ENCODE measurements around the gene RYR2. TPM values are rescaled to one million over a fixed set of nuclear protein-coding genes. Genes with fewer than 3 reads are reported as not detected.

RYR2 gene
- total and polyA plus RNA-seq, 2 experiments from 2014 or later = 0.50 to 0.95 TPM

- Histone ChIP-seq H3K9me2 (replicated peaks; ENCODE audit: insufficient read depth) (no peaks in the 10 kb centered on the region), H3K36me3 (replicated peaks; ENCODE audit: insufficient read depth, low read depth) (no peaks in the 10 kb centered on the region), H3K4me1 (ENCODE audit: insufficient read depth) (no peaks in the 10 kb centered on the region), H3K4me2 (no peak overlapping the region), H3K27ac (no peak overlapping the region), H3K4me3 (no peak overlapping the region), H3K79me2 (no peaks in the 10 kb centered on the region), H4K20me1 (ENCODE audit: insufficient read depth, poor library complexity, severe bottlenecking) (no peaks in the 10 kb centered on the region), H3K27me3 (no peaks in the 10 kb centered on the region), H3K9me3 (ENCODE audit: low read depth) (no peaks in the 10 kb centered on the region), H2AFZ (no peak overlapping the region)
- TF ChIP-seq EZH2phosphoT487 (IDR thresholded peaks at IDR 0.05; ENCODE audit: low read depth, severe bottlenecking, unreplicated experiment) = no peak
- TF ChIP-seq CTCF (IDR thresholded peaks at IDR 0.05; ENCODE audit: poor library complexity) = no peak
- no peak for TF ChIP-seq EZH2 (IDR thresholded peaks at IDR 0.05; ENCODE audit: borderline replicate concordance)
- WGBS (ENCODE audit: low lambda C conversion rate, missing lambda C conversion rate) = 88% methylated on average over 5 of the region's 5 CpGs
- DNase-seq (ENCODE audit: low spot score) = no peak
Measured at GRCh38 chr1:237712586-237713157, 670.7 kb downstream of the RYR2 start.

- Histone ChIP-seq H3K4me3 (no peak overlapping the region), H3K27me3 (no peaks in the 10 kb centered on the region), H4K20me1 (ENCODE audit: insufficient read depth, poor library complexity, severe bottlenecking) (no peaks in the 10 kb centered on the region), H3K79me2 (no peaks in the 10 kb centered on the region), H2AFZ (peak overlapping the region; percentile 12), H3K9me3 (ENCODE audit: low read depth) (no peaks in the 10 kb centered on the region), H3K36me3 (replicated peaks; ENCODE audit: insufficient read depth, low read depth) (no peaks in the 10 kb centered on the region), H3K4me2 (no peak overlapping the region), H3K27ac (no peak overlapping the region), H3K4me1 (ENCODE audit: insufficient read depth) (no peaks in the 10 kb centered on the region), H3K9me2 (replicated peaks; ENCODE audit: insufficient read depth) (no peaks in the 10 kb centered on the region)
- DNase-seq (ENCODE audit: low spot score) = peak; percentile 8
- TF ChIP-seq CTCF (IDR thresholded peaks at IDR 0.05; ENCODE audit: poor library complexity) (no peak), EZH2 (IDR thresholded peaks at IDR 0.05; ENCODE audit: borderline replicate concordance) (no peak), EZH2phosphoT487 (IDR thresholded peaks at IDR 0.05; ENCODE audit: low read depth, severe bottlenecking, unreplicated experiment) (no peak)
- WGBS (ENCODE audit: low lambda C conversion rate, missing lambda C conversion rate) = 50% methylated on average over 1 of the region's 1 CpG
Measured at GRCh38 chr1:237713916-237714315, 671.9 kb downstream of the RYR2 start.

- no peaks in the 10 kb centered on the region for H3K79me2 ChIP-seq
- H3K27me3 ChIP-seq = no peaks in the 10 kb centered on the region
- no peaks in the 10 kb centered on the region for H3K9me3 ChIP-seq (ENCODE audit: low read depth)
- 87% methylated on average over 5 of the region's 5 CpGs for WGBS (ENCODE audit: low lambda C conversion rate, missing lambda C conversion rate)
- H2AFZ ChIP-seq = no peak overlapping the region
- H3K4me1 ChIP-seq (ENCODE audit: insufficient read depth) = no peaks in the 10 kb centered on the region
- H3K4me2 ChIP-seq = no peak overlapping the region
- no peak for DNase-seq (ENCODE audit: low spot score)
- H3K27ac ChIP-seq = no peak overlapping the region
- H3K9me2 ChIP-seq (replicated peaks; ENCODE audit: insufficient read depth) = no peaks in the 10 kb centered on the region
- H3K36me3 ChIP-seq (replicated peaks; ENCODE audit: insufficient read depth, low read depth) = no peaks in the 10 kb centered on the region
- TF ChIP-seq CTCF (IDR thresholded peaks at IDR 0.05; ENCODE audit: poor library complexity) = no peak
- TF ChIP-seq EZH2phosphoT487 (IDR thresholded peaks at IDR 0.05; ENCODE audit: low read depth, severe bottlenecking, unreplicated experiment) = no peak
- TF ChIP-seq EZH2 (IDR thresholded peaks at IDR 0.05; ENCODE audit: borderline replicate concordance) = no peak
- no peaks in the 10 kb centered on the region for H4K20me1 ChIP-seq (ENCODE audit: insufficient read depth, poor library complexity, severe bottlenecking)
- no peak overlapping the region for H3K4me3 ChIP-seq
Measured at GRCh38 chr1:237717106-237717505, 675.1 kb downstream of the RYR2 start.

All from hepatocyte (in vitro differentiated cells).